Kidney (tissue), 14 donors: Measurements from ENCODE around the gene OR1F1. TPM values are rescaled to one million over a fixed set of nuclear protein-coding genes. Genes with fewer than 3 reads are reported as not detected.

Experiments used
- DNase-seq, 5 donors: peaks; one replicate each; pipeline ENCODE4 v3.0.0-alpha.2; 2013 to 2020
- FAIRE-seq: peaks from 2 replicates; lab custom pipeline; 2012; peaks lifted over from hg19 to GRCh38; lab: Jason Lieb, UNC
- H3K27ac ChIP-seq, 2 donors: one replicate each; pipeline ENCODE4 v1.7.0; 2013; ENCODE audit warnings: low read depth in 2 of 2, low read length in 2 of 2, inconsistent platforms in 1 of 2
- H3K27me3 ChIP-seq: one replicate; pipeline ENCODE4 v1.7.1; 2013; ENCODE audit warnings: low read length, inconsistent platforms; ENCODE audit not compliant: control insufficient read depth, insufficient read depth
- H3K36me3 ChIP-seq, 3 donors: one replicate each; pipeline versions ENCODE4 v1.7.0 to v1.7.1; 2013; ENCODE audit warnings: low read length in 3 of 3, control low read depth in 1 of 3, inconsistent platforms in 1 of 3; ENCODE audit not compliant: insufficient read depth in 3 of 3, control insufficient read depth in 2 of 3
- H3K4me1 ChIP-seq, 3 donors: one replicate each; pipeline versions ENCODE4 v1.7.0 to v1.7.1; 2013; ENCODE audit warnings: low read length in 3 of 3, inconsistent platforms in 1 of 3, low read depth in 1 of 3; ENCODE audit not compliant: control insufficient read depth in 2 of 3, insufficient read depth in 2 of 3
- H3K4me3 ChIP-seq, 3 donors: one replicate each; pipeline versions ENCODE4 v1.7.0 to v1.8.1; 2013; ENCODE audit warnings: low read length in 3 of 3, control low read depth in 1 of 3, inconsistent platforms in 1 of 3
- H3K9ac ChIP-seq, 3 donors: one replicate each; pipeline versions ENCODE4 v1.7.0 to v1.7.1; 2013; ENCODE audit warnings: low read length in 3 of 3, control low read depth in 1 of 3, inconsistent platforms in 1 of 3
- H3K9me3 ChIP-seq, 3 donors: one replicate each; pipeline versions ENCODE4 v1.7.0 to v1.7.1; 2013; ENCODE audit warnings: low read length in 3 of 3, control low read depth in 1 of 3, inconsistent platforms in 1 of 3; ENCODE audit not compliant: control insufficient read depth in 2 of 3, insufficient read depth in 1 of 3
- CTCF ChIP-seq: IDR thresholded peaks from 3 replicates; pipeline ENCODE4 v1.5.1; 2012; ENCODE audit warnings: mild to moderate bottlenecking, moderate library complexity, borderline replicate concordance; ENCODE audit not compliant: insufficient read depth; ENCODE audit errors: extremely low read depth
- intact Hi-C: fragments of 100-400 bp; cut with DNase I; formaldehyde crosslinking; loops from one replicate; pipeline ENCODE4 v1.11.1; 2022
- polyA plus RNA-seq: library from polyadenylated mRNA; stranded (reverse); fragments of 350-450 nt; fragmentation: Illumina TruSeq; extraction: RNeasy Lipid Tissue Mini Kit (QIAGEN cat#74804); gene quantifications from one replicate; pipeline ENCODE4 v1.2.3, GENCODE V29; 2014; ENCODE audit warnings: low read depth, low replicate concordance; ENCODE audit not compliant: insufficient read depth
- total RNA-seq: library from RNA; stranded (reverse); fragmentation: NEBNext Ultra II Directional; extraction: Animal tissue kit (Norgen Biotek cat#: 25700); gene quantifications from one replicate; pipeline ENCODE4 v1.2.1, GENCODE V29; 2021
- donor health status: control.
- donor health status: control.
- donor health status: control.
- donor health status: control.
- donor health status: control.
- donor health status: DM: yes; HTN: yes; CAD: no.
- donor health status: Normal renal cell carcinoma (clear cell type).

OR1F1 gene
- total and polyA plus RNA-seq, 2 donors from 2014 or later, result not detected

GRCh38 chr16:3192476-3193019, 4.5 kb downstream of the OR1F1 start:
- H3K27ac ChIP-seq, result no peak overlapping the region
- peaks cover 50% of the 10 kb centered on the region for H3K27me3 ChIP-seq
- intact Hi-C loops, result no loop called here
- FAIRE-seq (no peak), DNase-seq (no peak)
- H3K36me3 ChIP-seq, result no peaks in the 10 kb centered on the region
- no peak for TF ChIP-seq CTCF
- H3K4me3 ChIP-seq, result no peak overlapping the region
- H3K4me1 ChIP-seq, result peaks cover 0 to 6% (median 0%) of the 10 kb centered on the region in 3 donors
- H3K9ac ChIP-seq, result no peak overlapping the region
- H3K9me3 ChIP-seq, result peaks cover 0 to 2% (median 0%) of the 10 kb centered on the region in 3 donors

- H3K4me1 ChIP-seq, result peaks cover 0 to 6% (median 0%) of the 10 kb centered on the region in 3 donors
- H3K9me3 ChIP-seq, result peaks cover 0 to 2% (median 0%) of the 10 kb centered on the region in 3 donors
- no peak overlapping the region for H3K9ac ChIP-seq
- intact Hi-C loops, result no loop called here
- no peak for TF ChIP-seq CTCF
- no peak overlapping the region for H3K27ac ChIP-seq
- no peak for FAIRE-seq
- no peak overlapping the region for H3K4me3 ChIP-seq
- H3K27me3 ChIP-seq, result peaks cover 46% of the 10 kb centered on the region
- no peaks in the 10 kb centered on the region for H3K36me3 ChIP-seq
- DNase-seq, result no peak
Measured at GRCh38 chr16:3193221-3194212, 5.5 kb downstream of the OR1F1 start.

- no peak overlapping the region for H3K27ac ChIP-seq
- no peak for DNase-seq
- H3K27me3 ChIP-seq, result peaks cover 37% of the 10 kb centered on the region
- no peak for TF ChIP-seq CTCF
- peaks cover 0 to 2% (median 0%) of the 10 kb centered on the region in 3 donors for H3K9me3 ChIP-seq
- no peaks in the 10 kb centered on the region for H3K36me3 ChIP-seq
- no peak for FAIRE-seq
- intact Hi-C loops, result no loop called here
- no peak overlapping the region for H3K9ac ChIP-seq
- no peaks in the 10 kb centered on the region for H3K4me1 ChIP-seq
- H3K4me3 ChIP-seq, result no peak overlapping the region
Measured at GRCh38 chr16:3194792-3195191, 6.8 kb downstream of the OR1F1 start.
